Stimulated activated CD8-positive, alpha-beta memory T cell treated with anti-CD3 and anti-CD28 coated beads, Interleukin-2, amount 100 ng/mL, for 48 hours (primary cell): ENCODE measurements around the gene HOXA13.

Experiments used
- DNase-seq, 2 donors: peaks; one replicate each; pipeline ENCODE4 v3.0.0-alpha.2; 2020; ENCODE audit warnings: low read depth in 2 of 2

The HOXA13 gene

DNA sequence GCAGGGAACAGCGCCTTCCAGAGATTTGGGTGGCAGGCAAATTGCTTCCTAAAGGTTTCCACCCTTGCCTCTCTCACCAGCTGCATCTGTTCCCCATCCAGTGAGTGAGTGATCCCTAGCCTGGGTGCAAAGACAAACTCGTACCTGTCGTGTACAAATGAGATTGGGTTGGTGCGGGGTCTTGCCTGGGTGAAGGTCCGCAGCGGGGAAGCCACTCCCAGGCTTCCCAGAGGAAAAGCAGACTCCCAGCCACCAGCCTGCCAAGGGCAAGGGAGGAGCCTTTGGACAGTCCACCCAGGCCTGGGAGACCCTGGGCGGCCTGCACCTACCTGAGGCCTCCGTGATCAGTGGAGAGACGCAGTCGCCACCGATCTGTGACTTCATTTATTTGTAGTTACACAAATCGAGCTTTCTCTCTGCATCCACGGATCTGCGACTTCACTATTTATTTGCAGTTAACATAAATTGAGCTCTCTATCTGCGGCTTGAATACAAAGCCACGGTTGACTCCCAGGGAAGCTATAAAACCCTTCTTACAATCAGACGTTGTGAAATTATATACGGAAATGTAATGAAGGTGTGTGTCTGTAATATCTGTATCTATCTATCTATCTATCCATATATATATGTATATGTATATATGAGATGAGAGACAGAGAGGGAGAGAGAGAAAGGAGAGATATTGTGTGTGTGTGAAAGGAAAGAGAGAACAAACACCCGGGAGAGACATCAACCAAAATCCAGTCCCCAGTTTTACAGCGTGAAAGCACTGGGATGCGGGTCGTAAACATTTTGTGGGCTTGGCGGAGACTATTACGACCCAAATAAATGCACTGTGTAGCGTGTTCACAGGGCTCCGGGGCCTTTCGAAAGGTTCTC, 40.4 kb downstream of the HOXA13 start:
- DNase-seq = no peak

DNA sequence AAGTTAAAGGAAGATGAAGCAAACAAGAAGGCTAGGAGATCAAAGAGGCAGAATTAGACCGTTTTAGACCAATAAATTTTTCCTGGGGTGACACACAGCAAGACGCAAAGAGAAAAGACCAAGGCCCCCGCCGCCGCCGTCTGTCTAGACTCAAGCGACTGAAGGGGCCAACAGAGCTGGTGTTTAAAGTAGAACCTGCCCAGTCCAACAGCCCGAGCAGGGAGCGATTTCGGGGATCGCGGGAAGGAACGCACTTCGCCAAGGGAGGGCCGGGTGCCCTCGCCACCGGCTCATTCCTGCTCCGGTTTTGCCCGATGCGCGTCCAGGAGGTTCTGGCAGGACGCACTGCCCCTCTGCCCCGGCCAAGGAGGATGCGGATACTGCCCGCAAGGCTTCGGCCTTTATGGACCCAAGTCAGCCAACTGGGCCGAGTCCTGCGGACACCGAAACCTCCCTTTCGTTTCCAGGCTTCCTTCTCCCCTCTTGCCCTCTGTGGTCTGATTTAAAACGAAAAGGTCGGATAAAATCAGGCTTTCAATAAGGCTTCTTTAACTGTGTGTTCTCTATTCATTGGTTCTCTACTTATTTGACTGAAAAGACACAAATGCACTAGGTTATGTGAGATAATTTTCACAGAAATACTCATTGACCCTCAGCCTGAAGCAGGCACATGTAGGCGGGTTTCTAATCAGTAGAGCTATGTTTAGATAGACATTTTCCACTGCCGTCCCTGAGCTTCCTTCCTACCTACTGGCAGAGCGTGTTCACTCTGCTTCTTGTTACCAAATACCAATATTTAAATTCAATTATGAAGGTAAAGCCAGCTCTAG, 41.2 kb downstream of the HOXA13 start:
- DNase-seq = no peak

DNA sequence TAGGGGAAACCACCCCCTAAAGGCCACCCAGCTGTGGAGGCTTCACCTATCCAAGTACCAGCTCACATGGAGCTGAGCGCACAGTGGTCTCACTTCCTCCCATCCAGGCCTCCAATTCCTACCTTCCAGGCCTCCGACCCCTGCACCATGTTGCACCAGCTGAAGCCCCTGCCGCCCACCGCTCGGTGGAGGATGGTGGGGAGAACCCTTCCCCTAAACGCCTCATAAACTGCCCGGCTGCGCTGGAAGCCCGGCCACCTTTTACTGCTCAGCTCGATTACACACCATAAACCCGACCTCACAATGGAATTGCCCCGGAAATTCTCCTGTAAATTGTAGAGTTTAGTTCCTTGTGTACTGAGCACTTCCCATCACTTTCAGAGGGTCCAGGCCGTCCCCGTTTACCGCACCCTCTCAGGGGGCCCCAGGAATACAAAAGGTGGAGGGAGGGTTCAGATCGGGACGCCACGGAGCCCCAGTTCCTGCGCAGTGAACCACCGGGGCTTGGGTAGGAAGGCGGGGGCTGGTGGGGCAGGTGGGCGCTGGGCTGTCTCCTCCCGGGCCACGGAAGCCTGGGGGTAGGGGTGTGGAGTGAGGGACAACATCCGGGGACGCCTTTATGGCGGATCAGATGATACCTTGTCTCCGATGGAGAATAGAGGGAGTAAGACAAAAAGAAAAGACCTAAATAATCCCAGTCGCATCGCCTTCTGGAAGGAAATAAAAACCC, 42.0 kb downstream of the HOXA13 start:
- no peak for DNase-seq

DNA sequence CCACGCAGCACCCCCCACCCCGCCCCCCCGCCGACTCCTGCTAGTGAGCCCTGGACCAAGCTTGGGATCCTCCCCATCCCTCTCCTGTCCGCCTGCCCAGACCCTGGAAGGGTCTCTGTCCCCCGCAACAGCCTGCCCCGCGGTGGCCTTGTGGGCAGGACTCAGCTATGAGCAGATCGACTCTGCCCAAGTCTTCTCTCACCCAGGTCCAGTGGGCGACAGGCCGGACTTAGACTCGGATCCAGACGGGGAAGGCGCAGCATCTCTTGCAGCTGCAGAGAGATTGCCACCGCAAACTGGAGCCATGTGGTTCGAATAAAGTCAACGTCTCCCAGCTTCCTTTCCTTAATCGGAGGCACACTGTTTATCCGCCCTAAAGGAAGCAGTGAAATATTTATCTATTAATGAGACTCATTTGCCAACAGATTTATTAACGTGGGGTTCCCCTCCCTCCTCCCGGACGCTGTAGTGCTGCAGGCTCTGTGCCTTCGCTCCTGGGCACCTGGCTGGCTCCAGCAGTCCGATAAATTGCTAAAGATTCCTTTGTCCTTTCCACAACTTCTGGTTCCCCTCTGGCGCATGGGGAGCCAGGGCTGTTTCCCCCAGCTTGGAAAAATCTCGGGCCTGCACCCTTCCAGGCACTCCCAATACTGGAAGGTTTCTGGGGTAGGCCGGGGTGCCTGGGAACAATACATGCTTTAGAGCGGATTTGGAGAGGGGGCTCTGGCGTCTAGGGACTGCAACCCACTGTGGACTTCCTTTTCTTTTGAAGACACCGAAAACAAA, 42.8 kb downstream of the HOXA13 start:
- DNase-seq = no peak

DNA sequence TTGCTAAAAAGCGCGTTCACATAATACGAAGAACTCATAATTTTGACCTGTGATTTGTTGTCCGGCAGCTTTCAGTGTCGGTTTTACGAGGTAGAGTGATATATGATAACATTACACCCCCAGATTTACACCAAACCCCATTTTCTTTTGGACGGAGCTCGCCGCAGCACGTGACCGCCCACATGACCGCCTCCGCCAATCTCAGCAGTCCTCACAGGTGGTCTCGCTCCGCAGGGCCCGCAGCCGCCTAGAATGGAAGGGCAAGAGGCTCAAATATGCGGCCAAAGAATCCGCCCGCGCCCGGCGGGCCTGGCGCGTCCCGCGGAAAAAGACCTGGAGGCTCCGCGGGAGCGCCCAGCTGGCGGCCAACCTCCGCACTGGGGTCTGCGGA, 43.4 kb downstream of the HOXA13 start, which contains the start of gene HOXA7:
Gene HOXA7 (minus strand): TSS at position 168 of the 391 bp plus-strand sequence. CDS start 130 bp downstream, at position 38.
- DNase-seq = no peak

DNA sequence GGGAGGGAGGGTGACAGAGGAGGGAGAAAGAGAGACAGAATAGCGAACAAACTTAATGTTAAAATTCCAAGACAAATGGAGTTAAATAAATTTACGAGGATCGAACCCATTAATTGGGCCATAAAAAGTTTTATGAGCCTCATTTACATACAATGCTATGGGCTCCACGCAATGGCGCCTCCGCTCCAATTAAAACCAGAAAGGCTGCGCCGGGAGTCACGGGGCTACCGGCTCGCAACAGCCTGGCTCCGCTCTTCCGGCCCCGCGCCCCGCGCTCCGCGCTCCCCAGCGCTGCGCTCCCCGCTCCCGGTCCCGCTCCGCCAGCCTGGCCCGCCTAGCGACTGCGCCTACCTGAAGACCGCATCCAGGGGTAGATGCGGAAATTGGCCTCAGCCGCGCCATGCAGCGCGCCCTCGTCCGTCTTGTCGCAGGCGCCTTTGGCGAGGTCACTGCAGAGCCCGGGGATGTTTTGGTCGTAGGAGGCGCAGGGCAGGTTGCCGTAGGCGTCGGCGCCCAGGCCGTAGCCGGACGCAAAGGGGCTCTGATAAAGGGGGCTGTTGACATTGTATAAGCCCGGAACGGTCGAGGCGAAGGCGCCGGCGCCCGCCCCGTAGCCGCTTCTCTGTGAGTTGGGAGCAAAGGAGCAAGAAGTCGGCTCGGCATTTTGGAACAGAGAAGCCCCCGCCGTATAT, 43.9 kb downstream of the HOXA13 start:
- no peak for DNase-seq

DNA sequence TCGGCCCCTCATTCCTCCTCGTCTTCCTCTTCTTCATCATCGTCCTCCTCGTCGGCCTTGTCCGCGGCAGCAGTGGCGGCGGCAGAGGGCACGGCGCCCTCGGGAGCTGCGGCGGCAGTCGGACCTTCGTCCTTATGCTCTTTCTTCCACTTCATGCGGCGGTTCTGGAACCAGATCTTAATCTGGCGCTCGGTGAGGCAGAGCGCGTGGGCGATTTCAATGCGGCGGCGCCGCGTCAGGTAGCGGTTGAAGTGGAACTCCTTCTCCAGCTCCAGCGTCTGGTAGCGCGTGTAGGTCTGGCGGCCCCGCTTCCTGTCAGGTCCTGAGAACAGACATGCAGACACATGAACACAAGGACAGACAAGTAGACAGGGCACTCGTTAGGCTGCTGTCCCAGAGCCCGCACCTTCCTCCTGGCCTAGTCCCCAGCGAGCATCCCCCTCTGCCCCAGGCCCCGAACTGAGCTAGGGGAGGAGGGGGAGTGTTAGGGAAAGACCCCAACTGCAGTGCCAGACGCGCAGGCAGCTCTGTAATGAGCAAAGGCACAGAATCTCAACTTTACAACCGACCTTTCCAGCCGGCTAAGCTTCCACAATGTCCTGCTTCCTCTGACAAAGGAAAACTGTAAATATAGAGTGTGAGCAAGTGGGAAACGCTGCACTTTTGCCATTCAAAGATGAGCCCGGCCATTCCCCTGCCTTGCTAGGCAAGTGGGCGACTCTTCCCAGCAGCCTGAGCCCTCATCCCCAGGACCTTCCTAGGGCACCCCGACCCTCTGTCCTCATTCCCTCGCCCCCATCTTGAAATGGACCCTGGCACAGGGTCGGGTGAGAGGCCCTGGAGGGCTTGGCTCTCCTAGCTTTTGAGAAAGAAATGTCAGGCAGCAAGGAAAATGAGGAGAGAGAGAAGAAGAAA, 44.7 kb downstream of the HOXA13 start:
- peak in 1 of 2 donors; percentile 40 for DNase-seq

DNA sequence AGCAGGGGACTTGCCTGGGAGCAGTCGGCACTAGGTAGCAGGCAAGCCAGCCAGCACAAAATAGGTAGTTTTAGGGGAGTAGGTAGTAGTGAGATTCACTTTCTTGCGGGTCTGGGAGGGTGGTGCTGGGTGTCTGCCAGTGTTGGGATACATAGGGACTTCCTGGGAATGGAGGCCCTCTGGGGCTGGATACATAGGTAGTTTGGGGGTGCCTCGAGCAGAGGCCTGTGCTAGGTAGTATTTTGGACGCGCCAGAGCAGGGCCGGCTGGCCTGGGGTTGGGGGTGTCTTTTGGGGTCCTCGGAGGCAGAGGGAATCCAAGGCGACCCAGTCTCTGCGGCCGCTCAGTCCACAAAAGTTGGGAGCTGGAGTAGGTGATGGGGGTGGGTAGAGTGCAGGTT, 45.5 kb downstream of the HOXA13 start:
- no peak for DNase-seq

DNA sequence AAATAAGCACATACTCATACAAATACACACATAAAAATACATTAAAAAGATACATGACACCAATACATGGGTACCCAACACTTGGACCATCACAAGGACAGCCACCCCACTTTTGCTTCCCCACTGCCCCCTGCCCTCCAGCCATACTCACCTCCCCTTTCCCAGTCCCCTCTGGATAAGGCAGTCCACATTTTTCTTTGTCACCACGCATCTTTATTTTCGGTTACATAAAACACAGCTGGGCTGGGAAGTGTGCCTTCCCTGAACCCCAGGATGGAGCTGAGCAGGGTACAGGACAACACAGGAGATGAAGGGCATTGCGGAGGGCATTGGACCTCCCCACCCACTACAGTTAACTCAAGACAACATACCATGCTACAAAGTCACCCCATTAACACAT, 46.4 kb downstream of the HOXA13 start:
- no peak for DNase-seq

DNA sequence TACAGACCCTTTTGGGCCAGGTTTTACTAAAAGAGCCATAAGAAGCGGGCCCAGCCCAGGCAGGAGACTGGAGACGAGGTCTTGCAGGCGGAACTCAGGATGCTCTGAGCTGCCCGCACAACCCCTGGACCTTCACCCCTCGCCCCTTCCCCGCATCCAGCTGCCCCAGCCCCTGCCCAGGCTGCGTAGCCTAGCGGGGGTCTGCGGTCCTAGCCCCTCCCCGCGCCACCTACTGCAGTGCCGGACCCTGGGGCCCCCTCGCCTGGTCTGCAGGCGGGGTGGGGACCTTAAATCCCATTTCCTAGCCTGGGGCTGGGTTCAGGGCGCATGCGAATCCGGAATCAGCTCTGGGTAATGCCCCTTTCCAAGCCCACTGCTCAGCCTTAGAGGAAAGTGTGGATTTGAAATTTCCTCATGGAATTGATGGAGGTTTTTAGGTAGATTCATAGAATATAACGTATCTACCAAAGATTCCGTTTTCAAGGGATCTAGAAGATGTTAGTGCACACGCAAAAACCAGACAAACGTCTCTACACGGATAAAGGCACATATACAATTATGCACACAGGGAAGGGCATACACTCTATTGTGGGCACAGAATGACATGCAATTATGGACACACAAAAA, 47.0 kb downstream of the HOXA13 start:
- DNase-seq = no peak

DNA sequence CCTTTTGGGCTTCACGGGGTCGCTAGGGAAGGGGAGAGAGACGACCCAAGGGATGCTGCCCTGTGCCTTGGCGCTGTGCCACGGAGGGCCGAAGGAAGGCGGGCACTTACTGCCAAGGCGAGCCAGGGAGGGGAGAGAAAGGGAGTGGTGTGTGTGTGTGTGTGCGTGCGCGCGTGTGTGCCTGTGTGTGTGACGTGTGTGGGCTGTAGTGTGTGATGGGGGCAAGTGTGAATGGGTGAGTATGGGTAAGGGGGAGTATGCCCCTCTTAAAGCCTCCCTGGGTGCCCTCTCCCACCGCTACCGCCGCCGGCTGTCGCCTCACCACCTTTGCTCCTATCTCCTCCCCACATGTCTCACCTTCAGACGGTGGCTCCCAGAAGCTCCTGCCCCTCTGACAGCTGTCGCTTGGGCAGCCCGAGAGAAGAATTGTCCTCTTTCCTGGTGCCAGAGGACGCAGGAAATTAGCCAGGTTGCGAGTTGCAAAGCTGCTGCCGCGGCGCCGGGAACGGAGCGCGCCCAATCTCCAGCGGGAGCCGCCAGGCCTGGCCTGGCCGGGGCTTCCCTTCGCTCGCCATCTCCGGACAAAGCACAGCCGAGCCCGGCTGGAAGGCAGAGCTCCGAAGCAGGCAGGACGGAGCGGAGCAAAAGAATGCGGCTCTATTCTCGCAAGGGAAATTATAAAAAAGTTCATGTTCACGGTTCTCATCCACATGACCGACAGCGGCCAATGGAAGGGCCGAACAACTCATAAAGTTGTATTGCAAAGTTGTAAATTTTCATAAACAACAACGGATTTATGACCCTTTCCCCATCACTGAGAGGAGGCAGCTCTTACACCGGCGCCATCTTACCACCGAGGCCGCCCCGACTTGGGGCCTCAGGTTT, 47.7 kb downstream of the HOXA13 start, which contains the start of gene HOXA3:
Gene HOXA3 (minus strand): TSS at position 653 of the 885 bp plus-strand sequence. CDS start 41,943 bp downstream, outside the sequence.
- no peak for DNase-seq

DNA sequence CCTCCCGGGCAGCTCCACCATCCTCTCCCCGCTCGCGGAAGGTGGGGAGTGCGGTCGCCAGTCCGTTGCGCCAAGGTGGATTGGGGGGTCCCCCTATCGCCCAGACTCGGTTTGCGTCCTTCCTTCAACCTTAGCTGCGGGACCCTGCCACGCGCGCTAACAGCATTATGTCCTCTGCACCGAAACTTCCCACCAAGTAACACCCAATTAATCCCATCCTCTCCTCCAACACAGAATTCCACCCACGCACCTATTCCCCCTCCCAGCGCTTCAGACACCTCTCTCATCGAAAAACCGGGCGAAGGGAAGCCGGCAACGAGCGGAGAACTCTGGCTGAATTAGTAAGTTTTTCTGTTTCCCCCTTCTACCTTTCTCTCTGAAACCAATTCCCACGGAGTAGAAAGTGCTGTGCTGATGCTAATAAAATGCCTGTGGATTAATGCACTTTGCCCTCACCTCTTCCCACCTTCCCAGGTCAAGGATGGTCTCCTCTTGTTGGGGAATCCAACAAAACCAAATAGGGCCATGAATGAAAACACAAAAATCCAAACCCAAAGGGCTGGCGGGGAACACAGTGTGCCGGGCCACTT, 48.5 kb downstream of the HOXA13 start:
- DNase-seq = no peak

DNA sequence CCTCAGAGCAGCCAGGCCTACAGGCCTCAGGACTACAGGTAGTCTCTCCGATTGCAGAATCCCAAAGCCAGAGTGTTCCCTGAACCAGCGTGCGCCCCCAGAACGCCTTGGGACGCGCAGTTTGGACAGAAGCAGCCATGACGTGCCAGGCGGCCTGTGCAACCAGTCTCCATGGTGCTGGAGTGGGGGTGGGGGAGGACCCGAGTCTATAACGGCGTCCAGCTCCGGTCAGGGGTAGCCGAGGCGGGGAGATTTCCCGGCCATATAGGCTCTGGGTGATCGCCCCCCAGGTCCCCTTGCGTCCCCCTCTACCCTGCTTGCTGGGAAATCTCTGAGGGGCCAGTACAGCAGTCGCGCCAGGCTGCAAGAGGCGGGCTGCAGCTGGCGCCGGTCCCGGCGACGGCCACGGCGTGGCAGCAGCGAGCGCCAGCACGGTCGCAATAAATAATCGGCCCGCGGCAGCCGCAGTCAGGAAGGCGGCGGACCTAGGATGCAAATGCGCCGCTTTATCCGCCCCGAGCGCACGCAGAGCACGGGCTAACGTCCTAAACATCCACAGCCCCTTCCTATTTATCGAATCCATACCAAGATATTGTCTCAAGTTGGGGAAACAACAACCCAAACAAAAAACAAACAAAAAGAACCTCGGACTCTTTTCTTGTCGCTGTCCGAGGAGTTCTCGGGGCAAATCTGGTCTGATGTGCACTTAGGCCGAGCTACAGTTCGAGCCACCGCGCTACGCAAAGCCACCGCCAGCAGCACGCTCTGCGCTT, 49.1 kb downstream of the HOXA13 start:
- DNase-seq = peak; percentile 47 to 55

DNA sequence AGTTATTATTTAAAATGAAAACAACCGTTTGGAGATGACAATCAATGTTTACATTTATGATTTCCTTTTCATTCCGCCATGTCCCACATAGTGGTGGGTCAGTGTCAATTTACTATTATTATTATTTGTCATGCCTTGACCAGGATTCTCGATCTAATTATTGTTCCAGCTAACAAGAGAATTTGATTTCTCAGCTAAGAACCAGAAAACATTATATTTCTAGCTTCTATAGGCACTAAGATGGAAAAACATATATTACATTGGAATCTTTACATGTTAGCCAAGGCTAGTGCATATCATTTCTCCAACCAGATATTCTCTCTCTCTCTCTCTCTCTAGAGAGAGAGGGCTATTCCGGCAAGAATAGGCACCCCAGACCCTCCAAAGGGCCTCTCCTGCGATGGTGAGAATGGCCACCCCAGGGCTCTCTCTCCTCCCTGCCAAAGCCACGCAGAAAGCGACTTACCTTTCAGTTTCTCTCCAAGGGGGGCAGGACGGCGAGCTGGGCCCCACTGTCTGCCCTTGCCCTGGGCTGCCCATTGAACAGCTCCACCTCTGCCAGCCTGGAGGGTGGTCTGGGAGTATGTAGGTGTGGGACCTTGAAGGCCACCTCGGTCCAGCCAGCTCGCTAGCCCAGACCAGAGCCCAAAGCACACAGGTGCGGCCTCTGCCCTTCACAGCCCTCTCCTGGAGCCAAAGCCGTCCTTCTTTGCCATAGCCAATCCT, 49.9 kb downstream of the HOXA13 start:
- no peak for DNase-seq

DNA sequence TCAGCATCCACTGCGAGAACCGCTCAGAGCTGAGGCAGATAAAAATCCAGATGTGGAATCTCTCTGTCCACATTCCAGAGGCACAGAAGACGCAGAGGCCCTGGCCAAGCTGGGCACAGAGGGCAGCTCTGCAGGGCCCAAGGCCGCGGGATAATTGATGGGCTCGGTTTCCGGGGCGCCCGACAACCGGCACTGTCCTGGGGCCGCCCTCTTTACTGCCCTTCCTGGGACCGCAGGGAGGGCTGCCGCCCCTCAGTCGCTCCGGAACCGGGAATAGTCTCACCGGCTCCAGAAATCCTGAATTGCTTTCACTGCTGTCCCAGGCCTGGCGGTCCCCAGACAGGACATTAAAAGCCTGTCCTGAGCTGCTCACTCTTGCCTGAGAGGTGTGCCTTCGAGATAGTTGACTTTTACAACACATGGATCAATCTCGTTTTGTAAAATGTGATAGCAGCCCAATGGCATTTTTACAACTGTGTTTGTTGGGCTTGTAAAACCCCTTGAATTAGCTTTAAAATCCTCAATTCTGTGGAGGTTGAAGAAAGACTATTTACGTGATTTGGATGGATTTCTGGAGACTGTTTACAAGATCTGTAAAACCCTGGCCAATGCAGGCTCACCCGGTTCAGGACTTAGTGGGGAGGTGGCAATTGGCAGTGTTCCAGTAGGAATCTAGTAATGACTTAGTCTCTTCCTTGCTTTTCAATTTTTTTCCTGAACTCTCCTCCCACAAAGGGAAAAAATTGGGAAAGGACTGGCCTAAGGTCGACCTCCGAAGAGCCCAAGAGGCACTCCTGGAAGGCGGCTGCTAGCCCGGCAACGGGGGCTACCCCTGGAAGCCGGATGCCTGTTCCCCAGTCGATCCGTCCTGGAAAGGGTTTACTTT, 50.9 kb downstream of the HOXA13 start:
- DNase-seq = no peak
